Astrocyte (in vitro differentiated cells and primary cell): ENCODE measurements around the gene AFF3. TPM values are rescaled to one million over a fixed set of nuclear protein-coding genes. Genes with fewer than 3 reads are reported as not detected.

Experiments
- DNase-seq: peaks from one replicate; pipeline ENCODE4 v3.0.0-alpha.2; 2010; ENCODE audit warnings: low read depth
- FAIRE-seq: peaks from 2 replicates; lab custom pipeline; 2011; peaks lifted over from hg19 to GRCh38; lab: Jason Lieb, UNC
- H2AFZ ChIP-seq: 2 replicates; pipeline ENCODE4 v1.6.0; 2012; ENCODE audit warnings: low read depth, low read length, inconsistent platforms
- H3K27ac ChIP-seq: 2 replicates; pipeline ENCODE4 v1.5.1; 2011; ENCODE audit warnings: low read depth, low read length, inconsistent platforms
- H3K27me3 ChIP-seq: 2 replicates; pipeline ENCODE4 v1.6.0; 2011; ENCODE audit warnings: low read length, inconsistent platforms; ENCODE audit not compliant: insufficient read depth
- H3K36me3 ChIP-seq: 2 replicates; pipeline ENCODE4 v1.5.1; 2011; ENCODE audit warnings: low read length, inconsistent platforms; ENCODE audit not compliant: insufficient read depth
- H3K4me1 ChIP-seq: 2 replicates; pipeline ENCODE4 v1.5.1; 2011; ENCODE audit warnings: low read length, inconsistent platforms; ENCODE audit not compliant: insufficient read depth
- H3K4me2 ChIP-seq: 2 replicates; pipeline ENCODE4 v1.6.0; 2012; ENCODE audit warnings: low read length, inconsistent platforms
- H3K4me3 ChIP-seq: 2 replicates; pipeline ENCODE4 v1.5.1; 2011; ENCODE audit warnings: low read depth, mild to moderate bottlenecking, low read length, inconsistent platforms; ENCODE audit not compliant: insufficient read depth
- H3K79me2 ChIP-seq: 2 replicates; pipeline ENCODE4 v1.6.0; 2012; ENCODE audit warnings: mild to moderate bottlenecking, low read length, inconsistent platforms; ENCODE audit not compliant: insufficient read depth
- H3K9ac ChIP-seq: 2 replicates; pipeline ENCODE4 v1.6.0; 2012; ENCODE audit warnings: mild to moderate bottlenecking, low read length, inconsistent platforms
- H3K9me3 ChIP-seq: 2 replicates; pipeline ENCODE4 v1.5.1; 2012; ENCODE audit warnings: low read depth, mild to moderate bottlenecking, low read length, inconsistent platforms; ENCODE audit not compliant: insufficient read depth
- H4K20me1 ChIP-seq: 2 replicates; pipeline ENCODE4 v1.6.0; 2012; ENCODE audit warnings: low read length, inconsistent platforms; ENCODE audit not compliant: insufficient read depth
- H3K27ac Mint-ChIP-seq: one replicate; pipeline ENCODE4 v1.8.0; 2021; ENCODE audit warnings: mild to moderate bottlenecking, mixed read lengths; ENCODE audit not compliant: unreplicated experiment
- H3K27me3 Mint-ChIP-seq: one replicate; pipeline ENCODE4 v1.8.0; 2021; ENCODE audit warnings: low read depth, mixed read lengths; ENCODE audit not compliant: unreplicated experiment
- H3K36me3 Mint-ChIP-seq: one replicate; pipeline ENCODE4 v1.8.0; 2021; ENCODE audit warnings: low read depth, mixed read lengths; ENCODE audit not compliant: unreplicated experiment
- H3K4me1 Mint-ChIP-seq: one replicate; pipeline ENCODE4 v1.8.0; 2021; ENCODE audit warnings: low read depth, mixed read lengths; ENCODE audit not compliant: unreplicated experiment
- H3K4me3 Mint-ChIP-seq: one replicate; pipeline ENCODE4 v1.8.0; 2021; ENCODE audit warnings: mild to moderate bottlenecking, moderate library complexity, mixed read lengths; ENCODE audit not compliant: unreplicated experiment
- H3K9me3 Mint-ChIP-seq: one replicate; pipeline ENCODE4 v1.8.0; 2021; ENCODE audit warnings: mild to moderate bottlenecking, mixed read lengths; ENCODE audit not compliant: unreplicated experiment
- CTCF ChIP-seq: IDR thresholded peaks from 2 replicates; pipeline ENCODE4 v1.5.1; 2011; ENCODE audit warnings: low read depth, mild to moderate bottlenecking, inconsistent platforms, low read length, moderate library complexity; ENCODE audit not compliant: insufficient read depth
- EZH2 ChIP-seq: IDR thresholded peaks from 2 replicates; pipeline ENCODE4 v1.6.1; 2012; ENCODE audit warnings: mild to moderate bottlenecking, low read length, inconsistent platforms; ENCODE audit not compliant: insufficient read depth
- total RNA-seq: library from RNA; stranded (reverse); gene quantifications from 2 replicates; pipeline ENCODE4 v1.2.1, GENCODE V29; 2021

The AFF3 gene
- total RNA-seq, 1 donor from 2014 or later: 14.7 TPM

- Histone ChIP-seq H3K4me3 (no peak overlapping the region), H4K20me1 (no peaks in the 10 kb centered on the region), H3K9me3 (no peaks in the 10 kb centered on the region), H3K4me2 (no peak overlapping the region), H3K9ac (no peak overlapping the region), H3K27me3 (no peaks in the 10 kb centered on the region), H3K27ac (no peak overlapping the region), H2AFZ (no peak overlapping the region), H3K4me1 (peaks cover 7% of the 10 kb centered on the region), H3K79me2 (no peaks in the 10 kb centered on the region), H3K36me3 (no peaks in the 10 kb centered on the region)
- Mint-ChIP-seq H3K4me1 (peaks cover 29% of the 10 kb centered on the region), H3K27me3 (peaks cover 9% of the 10 kb centered on the region), H3K9me3 (no peaks in the 10 kb centered on the region), H3K27ac (no peak overlapping the region), H3K4me3 (no peak overlapping the region), H3K36me3 (peaks cover 5% of the 10 kb centered on the region)
- DNase-seq (no peak), FAIRE-seq (no peak)
- TF ChIP-seq CTCF: no peak
- no peak for TF ChIP-seq EZH2
These were observed 449.6 kb downstream of the AFF3 start for GRCh38 chr2:99692785-99693184.

- FAIRE-seq: no peak
- Histone ChIP-seq H3K9me3 (no peaks in the 10 kb centered on the region), H3K4me2 (no peak overlapping the region), H2AFZ (no peak overlapping the region), H4K20me1 (no peaks in the 10 kb centered on the region), H3K9ac (no peak overlapping the region), H3K4me1 (peaks cover 4% of the 10 kb centered on the region), H3K27ac (no peak overlapping the region), H3K4me3 (no peak overlapping the region), H3K27me3 (no peaks in the 10 kb centered on the region), H3K79me2 (no peaks in the 10 kb centered on the region), H3K36me3 (no peaks in the 10 kb centered on the region)
- Mint-ChIP-seq H3K4me1 (peaks cover 21% of the 10 kb centered on the region), H3K9me3 (no peaks in the 10 kb centered on the region), H3K27ac (no peak overlapping the region), H3K4me3 (no peak overlapping the region), H3K27me3 (peaks cover 11% of the 10 kb centered on the region), H3K36me3 (peaks cover 5% of the 10 kb centered on the region)
- TF ChIP-seq EZH2 (no peak), CTCF (no peak)
- DNase-seq: no peak
These were observed 450.5 kb downstream of the AFF3 start for GRCh38 chr2:99691926-99692325.

- H2AFZ ChIP-seq: no peak overlapping the region
- no peak overlapping the region for H3K4me2 ChIP-seq
- H3K9ac ChIP-seq: no peak overlapping the region
- H3K27ac ChIP-seq: no peak overlapping the region
- no peaks in the 10 kb centered on the region for H4K20me1 ChIP-seq
- no peaks in the 10 kb centered on the region for H3K9me3 ChIP-seq
- FAIRE-seq: no peak
- Mint-ChIP-seq H3K4me1 (peaks cover 6% of the 10 kb centered on the region), H3K27me3 (peaks cover 12% of the 10 kb centered on the region), H3K27ac (no peak overlapping the region), H3K36me3 (peaks cover 11% of the 10 kb centered on the region), H3K9me3 (no peaks in the 10 kb centered on the region), H3K4me3 (no peak overlapping the region)
- H3K4me1 ChIP-seq: no peaks in the 10 kb centered on the region
- no peak for TF ChIP-seq EZH2
- no peak for TF ChIP-seq CTCF
- H3K27me3 ChIP-seq: no peaks in the 10 kb centered on the region
- no peaks in the 10 kb centered on the region for H3K36me3 ChIP-seq
- H3K79me2 ChIP-seq: no peaks in the 10 kb centered on the region
- no peak overlapping the region for H3K4me3 ChIP-seq
- no peak for DNase-seq
These were observed 453.1 kb downstream of the AFF3 start for GRCh38 chr2:99689145-99689742.
